HG02970 (cell line): ENCODE data around the gene ADAP1.
A peak's percentile ranks its signal among the peaks of the same experiment; 100 is the strongest.
"Not testable (repeated sequence)": the region's sequence is repeated elsewhere in the genome, so short reads cannot be mapped to it uniquely, and the experiment has no call there.

ENCODE experiments used
- ATAC-seq: cut with Tn5 transposase; IDR thresholded peaks from one replicate; pipeline ENCODE4 v1.9.1; 2021; ENCODE audit warnings: mild to moderate bottlenecking, moderate library complexity, moderate number of reproducible peaks; ENCODE audit not compliant: unreplicated experiment, low FRiP score

ADAP1 gene

DNA sequence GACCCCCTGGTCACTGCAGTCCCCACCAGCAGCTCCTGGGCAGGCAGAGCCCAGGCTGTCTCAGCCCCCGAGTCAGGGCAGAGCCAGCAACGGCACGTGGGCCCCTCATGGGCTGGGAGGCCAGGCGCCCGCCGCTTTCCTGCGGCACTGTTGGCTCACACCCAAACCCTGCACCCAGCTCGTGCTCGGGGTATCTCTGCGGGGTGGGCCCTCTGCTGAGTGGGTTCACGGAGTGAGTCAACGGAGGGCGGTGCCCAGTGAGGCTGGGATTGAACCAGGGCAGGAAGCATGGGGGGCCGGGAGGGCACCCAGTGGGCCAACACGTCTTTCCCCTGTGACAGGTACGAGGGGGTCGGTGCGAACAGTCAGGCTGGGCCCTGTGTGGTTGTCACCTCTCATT is 28.9 kb downstream of the ADAP1 start:
- ATAC-seq, result no peak

- no peak for ATAC-seq
Observed at GRCh38 chr7:924541-925231, 29.8 kb downstream of the ADAP1 start.

DNA sequence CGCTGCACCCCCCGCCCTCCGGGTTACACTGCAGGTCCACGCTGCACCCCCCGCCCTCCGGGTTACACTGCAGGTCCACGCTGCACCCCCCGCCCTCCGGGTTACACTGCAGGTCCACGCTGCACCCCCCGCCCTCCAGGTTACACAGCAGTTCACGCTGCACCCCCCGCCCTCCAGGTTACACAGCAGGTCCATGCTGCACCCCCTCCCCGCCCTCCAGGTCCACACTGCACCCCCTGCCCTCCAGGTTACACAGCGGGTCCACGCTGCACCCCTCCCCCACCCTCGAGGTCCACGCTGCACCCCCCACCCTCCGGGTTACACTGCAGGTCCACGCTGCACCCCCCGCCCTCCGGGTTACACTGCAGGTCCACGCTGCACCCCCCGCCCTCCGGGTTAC is 30.4 kb downstream of the ADAP1 start:
- not testable (repeated sequence) for ATAC-seq

DNA sequence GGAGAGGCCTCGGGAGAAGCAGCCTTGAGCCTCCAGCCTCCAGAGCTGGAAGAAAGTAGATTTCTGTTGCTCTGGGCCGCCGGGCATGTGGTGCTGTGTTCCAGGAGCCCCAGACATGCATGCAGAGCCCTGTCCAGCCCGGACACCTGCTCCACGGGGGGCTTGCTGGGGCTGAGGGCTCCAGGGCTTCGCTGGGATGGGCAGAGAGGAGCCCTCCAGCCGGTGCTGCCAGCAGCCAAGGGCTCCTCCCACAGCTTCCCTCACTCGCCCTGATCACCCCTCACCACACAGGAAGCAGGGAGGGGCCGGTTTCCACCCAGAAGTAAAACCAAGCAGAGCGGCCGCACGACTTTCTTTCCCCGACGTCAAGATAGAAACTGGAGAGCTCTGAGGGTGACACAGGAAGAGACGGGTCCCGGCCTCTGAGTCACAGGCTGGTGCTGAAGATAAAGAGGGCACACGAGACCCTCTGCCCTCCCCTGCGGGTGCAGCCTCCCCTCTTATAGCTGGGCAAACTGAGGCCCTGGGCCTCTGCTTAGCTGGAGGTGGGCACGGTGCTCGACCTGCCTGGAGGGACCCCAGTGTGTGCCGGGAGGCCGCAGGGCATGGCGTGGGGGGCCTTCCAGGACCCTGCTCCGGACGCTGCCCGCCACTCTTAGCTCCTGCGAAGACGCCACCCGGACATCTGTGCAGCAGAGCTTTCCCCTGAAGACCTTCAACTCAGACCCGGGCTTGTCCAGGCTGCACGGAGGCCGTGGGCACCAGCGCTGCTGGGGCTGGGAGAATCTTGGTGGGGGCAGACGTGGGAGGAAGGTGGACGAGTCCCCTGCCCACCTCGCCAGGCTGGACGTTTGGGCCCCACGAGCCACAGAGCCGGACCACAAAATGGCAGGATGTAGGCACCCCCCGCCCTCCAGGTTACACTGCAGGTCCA is 31.1 kb downstream of the ADAP1 start:
- ATAC-seq, result peak; percentile 72

DNA sequence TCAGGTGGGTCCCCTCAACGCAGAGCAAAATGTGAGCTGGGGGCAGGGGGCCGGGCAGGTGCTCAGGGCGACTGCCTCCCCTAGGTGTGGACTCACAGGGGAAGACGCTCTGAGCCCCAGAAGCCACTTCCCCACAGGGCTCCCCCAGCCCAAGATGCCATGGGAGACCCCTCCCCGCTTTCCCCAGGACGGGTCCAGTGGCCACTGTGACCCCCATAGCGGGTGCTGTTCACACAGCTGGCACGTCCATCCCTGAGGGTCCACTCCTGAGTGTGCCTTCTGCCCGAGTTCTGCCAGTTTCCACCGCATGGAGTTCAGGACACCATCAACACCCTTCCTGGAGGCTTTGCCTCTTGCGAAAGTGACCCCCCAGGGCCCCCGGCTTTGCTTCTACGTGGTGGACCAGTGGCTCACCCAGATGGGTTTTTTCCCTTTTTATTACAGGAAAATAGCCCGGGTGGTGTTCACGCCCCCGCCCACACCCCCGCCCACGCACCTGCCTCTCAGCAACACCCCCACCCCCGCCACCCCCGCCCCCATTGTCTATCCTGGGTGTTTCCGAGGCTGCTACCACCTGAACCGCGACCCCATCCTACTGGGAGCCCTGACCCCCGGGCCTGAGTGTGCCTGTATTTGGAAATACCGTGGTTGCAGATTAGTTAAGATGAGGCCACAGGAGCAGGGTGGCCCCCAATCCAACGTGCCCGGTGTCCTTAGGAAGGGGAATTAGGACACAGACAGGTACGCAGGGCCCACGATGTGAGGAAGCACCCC is 32.0 kb downstream of the ADAP1 start:
- ATAC-seq, result no peak

- ATAC-seq, result no peak
Observed at GRCh38 chr7:921581-922333, 32.7 kb downstream of the ADAP1 start.

GRCh38 chr7:921071-921461 is 33.4 kb downstream of the ADAP1 start:
- ATAC-seq, result no peak

DNA sequence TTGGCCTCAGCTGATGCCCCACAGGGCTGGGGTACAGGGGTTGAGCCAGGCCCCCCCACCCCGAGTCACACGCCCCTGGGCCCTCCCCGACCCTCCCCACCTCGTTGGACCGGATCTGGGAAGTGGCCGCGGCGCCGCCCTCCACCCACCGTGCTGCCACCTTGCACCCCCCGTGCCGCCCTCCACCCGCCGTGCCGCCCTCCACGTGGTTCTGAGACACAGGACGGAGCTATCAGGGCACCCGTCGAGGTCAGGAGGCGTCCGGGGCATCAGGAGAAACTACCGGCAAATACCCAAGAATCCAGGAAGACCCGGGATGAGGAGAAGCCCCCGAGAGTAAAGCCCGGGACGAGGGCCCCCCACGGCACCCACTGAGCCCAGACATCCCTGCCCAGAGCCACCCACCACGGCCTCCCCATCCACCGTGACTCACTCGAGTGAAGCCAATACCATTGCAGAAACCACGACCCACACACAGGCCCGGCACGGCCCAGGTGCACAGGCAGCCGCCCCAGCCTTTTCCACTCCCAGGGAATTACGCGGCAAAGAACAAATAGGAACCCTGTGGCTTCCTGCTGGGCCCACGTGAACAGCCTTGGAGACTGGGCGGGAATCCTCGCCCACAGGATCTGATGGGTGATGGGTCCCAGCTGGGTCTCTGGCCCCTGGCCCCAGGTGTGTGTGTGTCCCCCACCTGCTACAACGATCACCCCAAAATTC is 34.0 kb downstream of the ADAP1 start:
- no peak for ATAC-seq

- no peak for ATAC-seq
Observed at GRCh38 chr7:919924-920341, 34.5 kb downstream of the ADAP1 start.

DNA sequence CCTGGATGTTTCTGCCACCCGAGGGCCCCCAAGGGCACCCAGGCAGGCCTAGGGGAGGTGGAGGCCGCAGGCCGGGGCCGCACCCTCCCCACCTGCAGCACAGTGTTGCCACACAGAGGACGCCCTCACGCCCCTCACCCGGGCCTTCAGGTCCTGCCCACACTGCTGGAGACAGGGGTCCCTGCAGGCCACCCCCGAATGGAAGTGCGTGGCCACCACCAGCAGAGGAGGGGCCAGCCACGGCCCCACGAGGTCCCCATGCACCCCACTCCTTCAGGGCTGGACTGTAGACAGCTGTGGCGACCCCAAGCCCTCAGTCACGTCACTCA is 35.4 kb downstream of the ADAP1 start:
- no peak for ATAC-seq

GRCh38 chr7:918441-919113 is 35.9 kb downstream of the ADAP1 start:
- ATAC-seq, result no peak

- no peak for ATAC-seq
Observed at GRCh38 chr7:918118-918425, 36.4 kb downstream of the ADAP1 start.

DNA sequence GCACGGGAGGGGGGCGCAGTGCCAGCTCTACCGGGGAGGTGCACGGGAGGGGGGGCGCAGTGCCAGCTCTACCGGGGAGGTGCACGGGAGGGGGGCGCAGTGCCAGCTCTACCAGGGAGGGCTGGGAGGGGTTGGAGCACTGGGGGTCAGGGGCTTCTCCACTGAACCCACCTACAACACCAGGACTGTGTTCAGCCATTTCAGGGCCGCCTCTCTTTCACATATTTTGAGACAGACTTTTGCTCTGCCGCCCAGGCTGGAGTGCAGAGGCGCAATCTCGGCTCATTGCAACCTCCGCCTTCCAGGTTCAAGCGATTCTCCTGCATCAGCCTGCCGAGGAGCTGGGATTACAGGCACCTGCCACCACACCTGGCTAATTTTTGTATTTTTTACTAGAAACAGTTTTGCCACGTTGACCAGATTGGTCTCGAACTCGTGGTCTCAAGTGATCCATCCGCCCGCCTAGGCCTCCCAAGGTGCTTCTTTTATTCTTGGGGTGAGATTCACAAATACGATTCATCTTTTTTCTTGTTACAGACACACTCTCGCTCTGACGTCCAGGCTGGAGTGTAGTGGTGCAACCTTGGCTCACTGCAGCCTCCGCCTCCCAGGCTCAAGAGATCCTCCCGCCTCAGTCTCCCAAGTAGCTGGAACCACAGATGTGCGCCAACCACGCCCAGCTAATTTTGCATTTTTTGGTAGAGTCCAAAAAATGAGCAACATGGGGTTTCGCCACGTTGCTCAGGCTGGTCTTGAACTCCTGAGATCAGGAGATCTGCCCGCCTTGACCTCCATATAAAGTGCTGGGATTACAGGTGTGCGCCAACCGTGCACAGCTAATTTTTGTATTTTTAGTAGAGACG is 37.0 kb downstream of the ADAP1 start:
- ATAC-seq, result no peak

DNA sequence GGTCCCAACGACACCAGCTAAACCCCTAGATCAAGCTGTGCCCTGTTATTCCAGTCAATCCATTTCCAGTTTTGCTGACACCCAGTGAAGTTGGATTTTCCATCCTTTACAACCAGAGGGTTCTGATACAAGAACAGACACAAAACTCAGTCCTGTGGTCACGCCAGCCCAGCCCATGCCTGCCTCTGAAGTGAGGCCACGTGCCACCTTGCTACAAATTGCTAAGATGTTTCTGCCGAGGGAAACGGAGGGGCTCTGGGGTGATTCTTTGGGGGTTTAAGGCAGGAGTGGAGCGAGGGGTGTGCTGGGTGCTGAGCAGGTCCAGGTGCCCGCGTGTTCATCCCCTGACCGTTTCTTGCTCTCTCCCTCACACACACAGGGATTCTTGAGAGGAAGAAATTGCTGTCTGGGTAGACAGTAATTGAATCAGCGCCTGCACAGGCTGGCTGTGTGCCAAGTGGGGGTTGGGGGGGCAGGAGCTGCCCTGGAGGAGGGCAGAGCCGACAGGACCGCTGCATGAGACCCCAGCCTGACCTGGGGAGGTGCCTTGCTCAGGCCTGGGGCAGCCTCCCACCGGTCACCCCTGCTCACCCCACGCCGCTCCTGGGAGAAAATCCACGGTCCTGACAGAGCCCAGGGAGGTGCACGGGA is 38.1 kb downstream of the ADAP1 start:
- ATAC-seq, result no peak

DNA sequence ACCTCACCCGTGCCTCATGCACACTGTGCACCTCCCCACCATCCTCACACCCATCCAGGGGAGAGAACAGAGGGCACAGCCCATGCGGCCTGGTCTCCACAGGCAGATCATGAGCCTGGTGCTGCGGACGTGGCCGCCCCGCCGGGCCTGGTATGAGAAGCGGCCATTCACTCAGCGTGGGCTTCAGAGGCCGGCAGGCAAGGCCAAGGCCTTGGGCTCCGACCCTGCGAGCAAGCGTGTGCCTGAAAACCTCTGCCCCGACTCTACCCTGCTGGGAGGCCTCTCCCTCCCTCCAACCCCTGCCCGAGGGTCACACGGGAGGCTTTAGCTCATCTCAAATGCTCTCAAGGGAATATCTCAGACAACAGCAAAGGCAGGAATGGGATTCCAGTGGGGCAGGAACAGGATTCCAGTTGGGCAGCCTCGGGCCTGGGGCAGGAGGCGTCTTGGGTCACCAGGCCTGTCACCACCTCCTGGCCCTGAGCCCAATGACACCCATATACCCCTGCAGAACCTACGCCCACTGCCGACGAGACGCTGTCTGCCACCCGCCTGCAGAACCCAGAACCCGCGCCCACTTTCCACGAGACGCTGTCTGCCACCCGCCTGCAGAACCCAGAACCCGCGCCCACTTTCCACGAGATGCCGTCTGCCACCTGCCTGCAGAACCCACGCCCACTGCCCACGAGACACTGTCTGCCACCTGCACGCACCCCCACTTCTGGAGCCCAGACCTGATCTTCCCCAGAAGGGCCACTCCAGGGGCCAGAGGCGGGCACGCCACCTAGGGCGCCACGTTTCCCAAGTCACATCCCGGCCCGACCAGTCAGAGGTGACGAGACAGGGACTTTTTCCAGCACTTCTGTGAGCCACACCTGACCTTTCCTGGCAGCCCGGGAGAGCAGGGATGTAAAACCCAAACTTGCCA is 38.9 kb downstream of the ADAP1 start:
- no peak for ATAC-seq

DNA sequence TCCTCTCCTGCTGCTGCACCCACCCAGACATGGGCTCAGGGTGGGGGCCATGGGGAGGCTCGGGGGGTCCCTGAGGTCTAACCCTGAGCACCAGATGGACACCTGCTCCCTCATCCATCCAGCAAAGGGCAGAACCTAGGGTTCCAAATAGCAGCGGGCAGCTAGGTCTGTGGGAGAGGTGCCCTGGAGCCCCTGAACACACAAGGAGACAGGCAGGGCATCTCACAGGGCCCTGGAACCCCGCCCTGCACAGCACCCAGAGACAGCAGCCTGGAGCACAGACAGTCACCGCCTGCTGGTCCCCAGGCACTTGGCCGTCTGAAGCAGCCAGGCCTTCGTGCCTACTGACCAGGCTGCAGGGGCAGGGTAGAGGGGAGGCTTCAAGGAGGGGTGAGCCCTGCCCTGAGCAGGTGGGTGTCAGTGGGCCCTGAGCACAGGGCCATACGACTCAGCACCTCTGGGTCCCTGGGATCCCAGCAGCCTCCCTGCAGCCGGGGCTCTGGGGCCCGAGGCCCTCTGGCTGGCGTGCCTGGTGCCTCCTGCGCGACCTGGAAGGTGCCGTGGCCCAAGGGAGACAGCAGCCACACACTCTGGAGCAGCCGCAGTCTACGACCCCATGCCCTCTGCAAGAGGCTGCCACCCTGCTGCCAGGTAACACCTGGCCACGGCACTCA is 39.8 kb downstream of the ADAP1 start:
- ATAC-seq, result no peak
